ENCODE data around the gene INMT. TPM values are rescaled to one million over a fixed set of nuclear protein-coding genes. Genes with fewer than 3 reads are reported as not detected.

INMT gene
- total RNA-seq, 1 donor from 2014 or later, result 1.4 TPM

DNA sequence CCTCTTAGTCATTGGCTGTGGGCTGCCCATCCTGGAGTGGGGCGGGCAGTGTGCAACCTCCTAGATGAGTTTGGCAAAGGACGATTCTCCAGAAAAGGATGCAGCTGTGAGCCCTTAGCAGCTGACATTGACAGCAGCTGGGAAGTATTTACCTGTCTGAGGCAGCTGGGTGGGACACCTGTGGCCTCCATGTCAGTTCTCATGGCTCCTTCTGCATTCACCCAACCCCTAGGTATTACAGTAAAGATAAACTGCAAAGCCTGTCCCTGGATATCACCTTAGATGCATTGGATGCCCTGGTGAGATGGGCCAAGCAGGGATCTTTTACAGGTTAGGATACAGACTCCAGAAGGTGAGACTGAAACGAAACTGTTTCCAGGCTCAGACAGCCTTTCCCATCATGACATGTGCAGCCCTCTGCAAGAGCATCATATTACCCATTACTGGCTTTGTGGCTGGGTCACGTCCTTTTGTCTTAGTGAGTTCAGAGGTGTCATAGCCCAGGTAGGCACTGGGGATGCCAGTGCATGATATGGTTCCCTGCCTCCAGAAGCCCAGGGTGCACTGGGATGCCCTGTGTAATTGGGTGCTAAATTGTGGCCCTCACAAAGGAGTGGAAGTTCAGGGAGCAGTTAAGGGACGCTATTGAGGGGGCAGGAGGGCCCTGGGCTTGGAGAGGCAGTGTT lies 48.2 kb downstream of the INMT start:
- Mint-ChIP-seq H3K4me1 (ENCODE audit: unreplicated experiment) (peaks cover 15% of the 10 kb centered on the region), H3K9me3 (ENCODE audit: unreplicated experiment) (no peaks in the 10 kb centered on the region), H3K4me3 (ENCODE audit: unreplicated experiment) (no peak overlapping the region), H3K36me3 (ENCODE audit: low read depth, unreplicated experiment) (no peaks in the 10 kb centered on the region), H3K27me3 (ENCODE audit: unreplicated experiment) (peaks cover 2% of the 10 kb centered on the region), H3K27ac (ENCODE audit: unreplicated experiment) (no peak overlapping the region)
- no peak for DNase-seq (ENCODE audit: low spot score)
- TF ChIP-seq, protein P1, sequence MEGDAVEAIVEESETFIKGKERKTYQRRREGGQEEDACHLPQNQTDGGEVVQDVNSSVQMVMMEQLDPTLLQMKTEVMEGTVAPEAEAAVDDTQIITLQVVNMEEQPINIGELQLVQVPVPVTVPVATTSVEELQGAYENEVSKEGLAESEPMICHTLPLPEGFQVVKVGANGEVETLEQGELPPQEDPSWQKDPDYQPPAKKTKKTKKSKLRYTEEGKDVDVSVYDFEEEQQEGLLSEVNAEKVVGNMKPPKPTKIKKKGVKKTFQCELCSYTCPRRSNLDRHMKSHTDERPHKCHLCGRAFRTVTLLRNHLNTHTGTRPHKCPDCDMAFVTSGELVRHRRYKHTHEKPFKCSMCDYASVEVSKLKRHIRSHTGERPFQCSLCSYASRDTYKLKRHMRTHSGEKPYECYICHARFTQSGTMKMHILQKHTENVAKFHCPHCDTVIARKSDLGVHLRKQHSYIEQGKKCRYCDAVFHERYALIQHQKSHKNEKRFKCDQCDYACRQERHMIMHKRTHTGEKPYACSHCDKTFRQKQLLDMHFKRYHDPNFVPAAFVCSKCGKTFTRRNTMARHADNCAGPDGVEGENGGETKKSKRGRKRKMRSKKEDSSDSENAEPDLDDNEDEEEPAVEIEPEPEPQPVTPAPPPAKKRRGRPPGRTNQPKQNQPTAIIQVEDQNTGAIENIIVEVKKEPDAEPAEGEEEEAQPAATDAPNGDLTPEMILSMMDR (IDR thresholded peaks at IDR 0.05; ENCODE audit: unreplicated experiment), result no peak

DNA sequence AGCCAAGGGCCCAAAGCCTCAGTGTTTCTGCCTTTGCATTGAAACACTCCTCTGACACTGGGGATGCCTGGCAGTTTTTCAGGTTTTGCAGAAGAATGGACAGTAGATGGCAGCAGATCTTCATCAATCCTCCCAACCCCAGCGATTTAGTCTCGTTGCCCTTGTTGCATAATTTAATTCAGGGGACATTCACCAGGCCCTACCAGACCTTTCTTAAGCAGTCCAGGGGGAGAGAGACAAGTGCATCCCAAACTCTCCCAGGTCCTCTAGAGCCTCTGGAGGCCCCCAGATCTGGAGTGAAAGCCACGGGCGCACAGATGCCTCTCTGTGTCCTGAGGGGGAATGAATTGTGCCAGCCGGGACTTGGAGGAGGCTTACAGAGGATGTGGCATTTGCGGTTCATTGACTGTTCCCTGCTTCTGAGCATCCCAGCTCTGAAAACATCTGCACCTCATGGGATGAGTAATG lies 48.9 kb downstream of the INMT start:
- Mint-ChIP-seq H3K9me3 (ENCODE audit: unreplicated experiment) (no peaks in the 10 kb centered on the region), H3K36me3 (ENCODE audit: low read depth, unreplicated experiment) (no peaks in the 10 kb centered on the region), H3K27ac (ENCODE audit: unreplicated experiment) (no peak overlapping the region), H3K4me3 (ENCODE audit: unreplicated experiment) (no peak overlapping the region), H3K27me3 (ENCODE audit: unreplicated experiment) (no peaks in the 10 kb centered on the region), H3K4me1 (ENCODE audit: unreplicated experiment) (peaks cover 13% of the 10 kb centered on the region)
- TF ChIP-seq, protein P1 (IDR thresholded peaks at IDR 0.05; ENCODE audit: unreplicated experiment), result peak; percentile 68
- peak; percentile 58 for DNase-seq (ENCODE audit: low spot score)

DNA sequence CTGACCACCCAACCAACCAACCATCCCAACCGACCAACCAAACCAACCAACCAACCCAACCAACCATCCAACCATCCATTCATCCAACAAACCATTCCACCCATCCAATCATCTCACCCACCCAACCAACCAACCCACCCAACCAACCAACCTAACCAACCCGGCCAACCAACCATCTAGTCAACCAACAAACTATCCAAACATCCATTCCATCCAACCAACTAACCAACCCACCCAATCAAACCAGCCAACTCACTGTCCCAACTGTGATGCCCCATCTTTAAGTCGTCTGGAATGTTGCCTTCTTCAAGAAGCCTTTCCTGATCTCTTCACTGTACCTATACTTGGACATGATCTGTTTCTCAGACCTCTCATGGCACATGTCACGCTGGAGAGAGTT lies 50.9 kb downstream of the INMT start:
- no peak for DNase-seq (ENCODE audit: low spot score)
- Mint-ChIP-seq H3K27ac (ENCODE audit: unreplicated experiment) (no peak overlapping the region), H3K9me3 (ENCODE audit: unreplicated experiment) (no peaks in the 10 kb centered on the region), H3K4me3 (ENCODE audit: unreplicated experiment) (no peak overlapping the region), H3K4me1 (ENCODE audit: unreplicated experiment) (peaks cover 9% of the 10 kb centered on the region), H3K27me3 (ENCODE audit: unreplicated experiment) (no peaks in the 10 kb centered on the region), H3K36me3 (ENCODE audit: low read depth, unreplicated experiment) (no peaks in the 10 kb centered on the region)
- TF ChIP-seq, protein P1 (IDR thresholded peaks at IDR 0.05; ENCODE audit: unreplicated experiment), result no peak

DNA sequence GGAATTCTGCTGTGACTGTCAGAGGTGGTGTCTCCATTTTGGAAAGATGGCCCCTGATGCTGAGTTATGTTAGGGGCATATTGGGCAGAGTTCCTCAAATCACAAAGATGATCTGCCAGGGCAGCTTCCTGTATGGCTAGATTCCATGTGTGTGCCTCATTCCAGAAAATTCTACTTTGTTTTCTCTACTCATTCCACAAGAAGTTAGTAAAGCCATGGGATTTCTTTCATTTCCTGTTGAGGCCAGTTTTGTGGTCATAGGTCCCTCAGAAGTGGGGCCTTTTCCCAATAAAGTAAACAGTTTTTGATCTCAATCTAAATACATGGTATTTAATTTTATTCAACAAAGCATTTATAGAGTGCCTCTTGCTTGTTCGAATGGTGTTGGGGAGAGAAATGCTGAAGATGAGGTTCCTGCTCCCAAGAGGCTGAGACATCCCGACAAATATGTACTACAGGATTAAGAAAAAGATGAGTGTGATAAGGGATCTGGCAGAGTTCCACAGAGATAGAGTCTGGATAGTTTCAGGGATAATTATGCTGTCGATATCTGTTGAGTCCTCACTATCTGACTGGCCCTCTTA lies 52.2 kb downstream of the INMT start:
- Mint-ChIP-seq H3K27ac (ENCODE audit: unreplicated experiment) (no peak overlapping the region), H3K4me3 (ENCODE audit: unreplicated experiment) (no peak overlapping the region), H3K27me3 (ENCODE audit: unreplicated experiment) (no peaks in the 10 kb centered on the region), H3K4me1 (ENCODE audit: unreplicated experiment) (peaks cover 9% of the 10 kb centered on the region), H3K36me3 (ENCODE audit: low read depth, unreplicated experiment) (peaks cover 6% of the 10 kb centered on the region), H3K9me3 (ENCODE audit: unreplicated experiment) (no peaks in the 10 kb centered on the region)
- no peak for DNase-seq (ENCODE audit: low spot score)
- TF ChIP-seq, protein P1 (IDR thresholded peaks at IDR 0.05; ENCODE audit: unreplicated experiment), result no peak

DNA sequence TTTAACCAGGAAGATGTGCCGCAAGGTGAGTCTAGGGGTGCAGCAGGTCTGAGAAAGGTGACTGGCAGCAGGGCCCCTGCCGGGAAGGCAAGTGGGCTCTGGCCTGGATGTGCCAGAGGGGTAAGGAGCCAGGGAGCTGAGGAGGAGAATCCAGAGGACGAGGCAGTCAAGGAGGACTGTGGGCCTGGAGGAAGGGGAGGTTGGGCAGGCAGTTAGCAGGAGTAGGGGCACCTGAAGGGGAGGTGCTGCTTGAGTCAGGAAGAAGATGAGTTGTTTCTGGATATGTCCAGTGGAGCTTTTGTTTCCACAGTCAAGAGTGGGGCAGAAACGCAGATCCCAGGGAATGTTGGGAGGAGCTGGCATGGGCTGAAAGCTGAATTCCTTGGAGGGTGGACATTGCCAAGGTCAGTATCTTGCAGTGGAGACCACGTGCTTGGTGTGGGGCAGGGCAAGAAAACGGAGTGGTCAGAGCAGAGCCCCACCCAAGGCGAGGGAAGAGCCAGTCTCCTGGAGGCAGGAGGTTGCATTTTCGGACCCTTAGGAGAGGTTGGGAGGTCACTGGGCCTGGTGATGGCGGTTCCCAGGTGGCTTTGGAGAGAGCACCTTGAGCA lies 53.3 kb downstream of the INMT start:
- no peak overlapping the region for H3K4me3 Mint-ChIP-seq (ENCODE audit: unreplicated experiment)
- no peaks in the 10 kb centered on the region for H3K9me3 Mint-ChIP-seq (ENCODE audit: unreplicated experiment)
- H3K27ac Mint-ChIP-seq (ENCODE audit: unreplicated experiment), result no peak overlapping the region
- peaks cover 6% of the 10 kb centered on the region for H3K36me3 Mint-ChIP-seq (ENCODE audit: low read depth, unreplicated experiment)
- no peak for DNase-seq (ENCODE audit: low spot score)
- TF ChIP-seq, protein P1 (IDR thresholded peaks at IDR 0.05; ENCODE audit: unreplicated experiment), result no peak
- peaks cover 7% of the 10 kb centered on the region for H3K4me1 Mint-ChIP-seq (ENCODE audit: unreplicated experiment)
- no peaks in the 10 kb centered on the region for H3K27me3 Mint-ChIP-seq (ENCODE audit: unreplicated experiment)
